Gastroesophageal sphincter (tissue), 4 donors: ENCODE data around the gene EPHA5. TPM values are rescaled to one million over a fixed set of nuclear protein-coding genes. Genes with fewer than 3 reads are reported as not detected.

ENCODE experiments used
- ATAC-seq: fragments of 150-250 bp; one replicate; pipeline ENCODE4 v1.9.1; 2016; ENCODE audit warnings: mild to moderate bottlenecking, moderate library complexity
- H3K27ac ChIP-seq, 4 donors: fragments of 200-600 bp; sonication (generic) in 3 of 4; 1 replicate in 3 of 4; 2 replicates in 1 of 4; pipeline ENCODE4 v1.5.1; 2016 to 2019
- H3K27me3 ChIP-seq: fragments of 200-600 bp; sonication (generic); one replicate; pipeline ENCODE4 v1.5.1; 2019
- H3K36me3 ChIP-seq, 2 donors: fragments of 200-600 bp; sonication (generic); one replicate each; pipeline ENCODE4 v1.5.1; 2019; ENCODE audit warnings: control low read depth in 1 of 2
- H3K4me1 ChIP-seq, 3 donors: fragments of 200-600 bp; sonication (generic); 1 replicate in 2 of 3; 2 replicates in 1 of 3; pipeline ENCODE4 v1.5.1; 2016 to 2019; ENCODE audit warnings: control low read depth in 2 of 3
- H3K4me3 ChIP-seq, 2 donors: fragments of 200-600 bp; sonication (generic); one replicate each; pipeline ENCODE4 v1.5.1; 2019; ENCODE audit warnings: mild to moderate bottlenecking in 1 of 2, moderate library complexity in 1 of 2
- H3K9me3 ChIP-seq, 3 donors: fragments of 200-600 bp; sonication (generic); one replicate each; pipeline ENCODE4 v1.5.1; 2017 to 2019; ENCODE audit warnings: control low read depth in 2 of 3
- CTCF ChIP-seq, 4 experiments: fragments of 200-600 bp in 2 of 4; fragments of 450-650 bp in 2 of 4; sonication (generic) in 1 of 4; IDR thresholded peaks; one replicate each; pipeline ENCODE4 v1.5.1; 2017 to 2019; ENCODE audit warnings: antibody characterized with exemption in 4 of 4, mild to moderate bottlenecking in 2 of 4, moderate library complexity in 2 of 4
- EP300 ChIP-seq: sonication (generic); formaldehyde crosslinking; IDR thresholded peaks from one replicate; pipeline ENCODE4 v1.6.1; 2017; ENCODE audit warnings: antibody characterized with exemption, mild to moderate bottlenecking
- POLR2A ChIP-seq, 2 donors: fragments of 450-650 bp; IDR thresholded peaks; one replicate each; pipeline ENCODE4 v1.6.1; 2017; ENCODE audit warnings: antibody characterized with exemption in 2 of 2, mild to moderate bottlenecking in 2 of 2, moderate library complexity in 1 of 2
- POLR2AphosphoS5 ChIP-seq: sonication (generic); formaldehyde crosslinking; IDR thresholded peaks from one replicate; pipeline ENCODE4 v1.6.1; 2017; ENCODE audit warnings: antibody characterized with exemption
- WGBS, 2 donors: methylation state at CpG; one replicate each; pipeline ENCODE4 v1.1.5; 2018; ENCODE audit warnings: low coverage in 1 of 2; 5-methylcytosine and 5-hydroxymethylcytosine counted together
- total RNA-seq, 4 donors: library from RNA; depleted of rRNA; stranded (reverse); fragments of >200 nt; gene quantifications; one replicate each; pipeline ENCODE4 v1.1.0, GENCODE V29; 2016

Gene EPHA5
- total RNA-seq, 4 donors from 2014 or later, result 0.10 to 0.78 (median 0.50) TPM

GRCh38 chr4:65367306-65367705 lies 303.0 kb downstream of the EPHA5 start:
- Histone ChIP-seq H3K4me1 (no peaks in the 10 kb centered on the region), H3K4me3 (no peak overlapping the region), H3K9me3 (no peaks in the 10 kb centered on the region), H3K27ac (no peak overlapping the region), H3K36me3 (no peaks in the 10 kb centered on the region), H3K27me3 (no peaks in the 10 kb centered on the region)
- ATAC-seq, result no peak
- WGBS, 2 donors, result 83 to 86% methylated on average over 1 of the region's 1 CpG
- no peak for TF ChIP-seq CTCF (IDR thresholded peaks at IDR 0.05)

GRCh38 chr4:65358914-65359313 lies 311.4 kb downstream of the EPHA5 start:
- H3K9me3 ChIP-seq, result no peaks in the 10 kb centered on the region
- H3K27ac ChIP-seq, result no peak overlapping the region
- WGBS, 2 donors, result 85 to 95% methylated on average over 2 of the region's 2 CpGs
- no peaks in the 10 kb centered on the region for H3K27me3 ChIP-seq
- TF ChIP-seq POLR2A (IDR thresholded peaks at IDR 0.05), result no peak
- TF ChIP-seq CTCF (IDR thresholded peaks at IDR 0.05), result no peak
- no peak for TF ChIP-seq EP300
- TF ChIP-seq POLR2AphosphoS5, result no peak
- H3K4me1 ChIP-seq, result no peaks in the 10 kb centered on the region
- no peak for ATAC-seq
- no peak overlapping the region for H3K4me3 ChIP-seq
- H3K36me3 ChIP-seq, result no peaks in the 10 kb centered on the region

- no peak for TF ChIP-seq POLR2A (IDR thresholded peaks at IDR 0.05)
- Histone ChIP-seq H3K4me3 (no peak overlapping the region), H3K4me1 (no peaks in the 10 kb centered on the region), H3K36me3 (no peaks in the 10 kb centered on the region), H3K27ac (no peak overlapping the region), H3K9me3 (no peaks in the 10 kb centered on the region), H3K27me3 (no peaks in the 10 kb centered on the region)
- no peak for ATAC-seq
- 68 to 75% methylated on average over 1 of the region's 1 CpG for WGBS, 2 donors
Observed at GRCh38 chr4:65353098-65353497, 317.2 kb downstream of the EPHA5 start.

- ATAC-seq, result no peak
- H3K4me3 ChIP-seq, result no peak overlapping the region
- H3K27ac ChIP-seq, result no peak overlapping the region
- no peaks in the 10 kb centered on the region for H3K4me1 ChIP-seq
- WGBS, 2 donors, result 25 to 52% methylated on average over 3 to 4 of the region's 4 CpGs
- H3K9me3 ChIP-seq, result no peaks in the 10 kb centered on the region
- TF ChIP-seq EP300 (no peak), POLR2A (IDR thresholded peaks at IDR 0.05) (no peak), POLR2AphosphoS5 (no peak), CTCF (IDR thresholded peaks at IDR 0.05) (no peak)
- H3K36me3 ChIP-seq, result no peaks in the 10 kb centered on the region
- no peaks in the 10 kb centered on the region for H3K27me3 ChIP-seq
Observed at GRCh38 chr4:65344278-65344825, 325.9 kb downstream of the EPHA5 start.

GRCh38 chr4:65343342-65343741 lies 326.9 kb downstream of the EPHA5 start:
- 80 to 83% methylated on average over 1 of the region's 1 CpG for WGBS, 2 donors
- H3K27ac ChIP-seq, result no peak overlapping the region
- TF ChIP-seq EP300 (no peak), POLR2AphosphoS5 (no peak), CTCF (IDR thresholded peaks at IDR 0.05) (no peak), POLR2A (IDR thresholded peaks at IDR 0.05) (no peak)
- no peaks in the 10 kb centered on the region for H3K36me3 ChIP-seq
- H3K4me1 ChIP-seq, result no peaks in the 10 kb centered on the region
- H3K9me3 ChIP-seq, result no peaks in the 10 kb centered on the region
- no peaks in the 10 kb centered on the region for H3K27me3 ChIP-seq
- ATAC-seq, result no peak
- H3K4me3 ChIP-seq, result no peak overlapping the region
